ENCODE measurements around the gene CNN3.
A peak's percentile ranks its signal among the peaks of the same experiment; 100 is the strongest.

Gene CNN3

DNA sequence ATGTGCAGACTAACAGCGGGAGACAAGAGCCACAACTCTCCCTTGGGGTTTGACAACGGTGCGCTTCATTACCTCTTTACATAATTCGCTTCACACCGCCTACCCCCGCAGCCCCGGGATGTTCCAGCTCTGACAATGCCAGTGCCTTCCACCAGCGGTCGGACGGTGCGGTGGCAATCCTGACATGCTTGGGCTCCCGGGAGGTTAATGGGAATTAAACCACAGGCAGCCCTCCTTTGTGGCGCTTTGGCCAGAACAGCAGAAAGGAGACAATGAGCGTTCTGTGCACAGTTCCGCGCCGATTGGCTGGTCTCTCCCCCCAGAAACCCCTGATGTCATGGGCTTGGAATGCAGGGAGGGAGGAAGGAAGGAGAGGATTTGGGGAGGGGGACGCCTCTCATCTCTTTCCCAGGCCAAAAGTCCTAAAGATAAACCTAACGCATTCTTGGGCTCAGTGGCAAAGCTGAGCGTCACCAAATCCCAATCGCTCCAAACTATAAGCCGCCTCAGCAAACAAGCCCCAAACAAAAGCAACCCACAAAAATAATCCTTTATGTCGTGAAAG, 1.3 kb downstream of the CNN3 start:
- TF ChIP-seq, protein P1, sequence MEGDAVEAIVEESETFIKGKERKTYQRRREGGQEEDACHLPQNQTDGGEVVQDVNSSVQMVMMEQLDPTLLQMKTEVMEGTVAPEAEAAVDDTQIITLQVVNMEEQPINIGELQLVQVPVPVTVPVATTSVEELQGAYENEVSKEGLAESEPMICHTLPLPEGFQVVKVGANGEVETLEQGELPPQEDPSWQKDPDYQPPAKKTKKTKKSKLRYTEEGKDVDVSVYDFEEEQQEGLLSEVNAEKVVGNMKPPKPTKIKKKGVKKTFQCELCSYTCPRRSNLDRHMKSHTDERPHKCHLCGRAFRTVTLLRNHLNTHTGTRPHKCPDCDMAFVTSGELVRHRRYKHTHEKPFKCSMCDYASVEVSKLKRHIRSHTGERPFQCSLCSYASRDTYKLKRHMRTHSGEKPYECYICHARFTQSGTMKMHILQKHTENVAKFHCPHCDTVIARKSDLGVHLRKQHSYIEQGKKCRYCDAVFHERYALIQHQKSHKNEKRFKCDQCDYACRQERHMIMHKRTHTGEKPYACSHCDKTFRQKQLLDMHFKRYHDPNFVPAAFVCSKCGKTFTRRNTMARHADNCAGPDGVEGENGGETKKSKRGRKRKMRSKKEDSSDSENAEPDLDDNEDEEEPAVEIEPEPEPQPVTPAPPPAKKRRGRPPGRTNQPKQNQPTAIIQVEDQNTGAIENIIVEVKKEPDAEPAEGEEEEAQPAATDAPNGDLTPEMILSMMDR (IDR thresholded peaks at IDR 0.05; ENCODE audit: low read depth, low read length) = no peak
- peak overlapping the region; percentile 91 for H3K4me3 ChIP-seq (ENCODE audit: low read depth, low read length)
- DNase-seq (ENCODE audit: low read depth, low spot score) = peak; percentile 94
- in situ Hi-C loops (cut with HindIII; ENCODE audit: low sequenced_read_pairs) = no loop called here

DNA sequence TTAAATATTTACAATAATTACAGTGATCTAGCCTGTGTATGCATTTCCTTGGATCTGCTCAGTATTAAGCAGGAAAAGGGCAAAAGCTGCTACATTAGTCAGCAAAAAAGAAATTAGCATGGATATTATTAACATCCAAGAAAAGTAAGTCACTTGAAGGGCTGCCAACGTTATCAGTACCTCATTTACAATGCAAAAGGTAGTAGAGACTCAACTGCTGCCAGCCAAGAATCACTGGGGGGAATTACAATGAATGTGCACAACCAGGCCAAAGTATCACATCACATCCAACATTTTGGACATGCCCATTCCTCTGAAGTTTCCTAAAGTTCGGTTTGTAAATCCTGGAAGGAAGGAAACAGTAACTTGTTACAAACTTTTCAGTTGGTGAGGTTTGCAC, 1.9 kb downstream of the CNN3 start:
- in situ Hi-C loops (cut with HindIII; ENCODE audit: low sequenced_read_pairs) = no loop called here

DNA sequence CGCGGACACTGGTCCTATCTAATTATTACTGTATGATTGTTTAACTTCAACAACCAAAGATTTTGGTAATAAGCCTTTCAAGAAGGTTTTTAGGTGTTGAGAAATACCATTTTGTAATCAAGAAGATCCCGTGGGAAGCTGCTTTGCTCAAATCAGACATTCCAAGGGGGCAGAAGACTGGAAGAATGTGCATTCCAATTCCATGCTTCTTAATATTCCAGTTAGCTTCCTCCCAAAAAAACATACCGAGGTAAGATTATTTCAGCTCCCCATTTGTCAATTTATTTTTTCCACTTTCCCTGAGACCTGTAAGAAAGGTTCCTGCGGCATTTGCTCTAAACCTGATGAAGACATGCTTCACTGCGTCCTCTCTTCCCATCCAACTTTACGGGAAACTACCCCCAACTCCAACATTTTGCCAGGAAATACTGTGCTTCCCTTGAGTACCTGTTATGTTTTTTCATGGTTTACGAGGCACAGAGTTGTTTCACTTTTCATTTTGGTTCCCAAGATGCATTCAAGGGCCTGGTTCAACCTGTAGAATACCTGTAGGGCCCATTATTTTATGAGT, 4.1 kb downstream of the CNN3 start:
- in situ Hi-C loops (cut with HindIII; ENCODE audit: low sequenced_read_pairs) = no loop called here
- DNase-seq (ENCODE audit: low read depth, low spot score) = no peak
- H3K4me3 ChIP-seq (ENCODE audit: low read depth, low read length) = peak overlapping the region; percentile 37
- TF ChIP-seq, protein P1 (IDR thresholded peaks at IDR 0.05; ENCODE audit: low read depth, low read length) = no peak

More for the DNA sequence above, 1.9 kb downstream of the CNN3 start:
- peak overlapping the region; percentile 91 for H3K4me3 ChIP-seq (ENCODE audit: low read depth, low read length)
- peak; percentile 65 for DNase-seq (ENCODE audit: low read depth, low spot score)
- TF ChIP-seq, protein P1 (IDR thresholded peaks at IDR 0.05; ENCODE audit: low read depth, low read length) = no peak

DNA sequence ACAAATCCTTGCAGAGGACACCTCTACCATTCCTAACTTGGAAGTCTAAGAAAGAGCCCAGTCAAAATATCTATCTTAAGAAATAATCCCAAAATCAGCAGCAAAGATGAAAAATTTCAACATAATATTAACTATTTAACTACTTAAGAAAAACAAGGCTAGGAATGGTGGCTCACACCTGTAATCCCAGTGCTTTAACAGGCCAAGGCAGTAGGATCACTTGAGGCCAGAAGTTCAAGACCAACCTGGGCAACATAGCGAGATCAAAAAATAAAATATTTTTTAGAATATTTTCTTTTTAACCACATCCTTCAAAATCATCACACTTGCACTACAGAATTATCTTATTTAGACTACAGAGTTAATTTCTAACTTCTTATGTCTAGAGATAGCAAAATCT, 4.9 kb downstream of the CNN3 start:
- no peak for DNase-seq (ENCODE audit: low read depth, low spot score)
- H3K4me3 ChIP-seq (ENCODE audit: low read depth, low read length) = no peak overlapping the region
- in situ Hi-C loops (cut with HindIII; ENCODE audit: low sequenced_read_pairs) = no loop called here
- TF ChIP-seq, protein P1 (IDR thresholded peaks at IDR 0.05; ENCODE audit: low read depth, low read length) = no peak

DNA sequence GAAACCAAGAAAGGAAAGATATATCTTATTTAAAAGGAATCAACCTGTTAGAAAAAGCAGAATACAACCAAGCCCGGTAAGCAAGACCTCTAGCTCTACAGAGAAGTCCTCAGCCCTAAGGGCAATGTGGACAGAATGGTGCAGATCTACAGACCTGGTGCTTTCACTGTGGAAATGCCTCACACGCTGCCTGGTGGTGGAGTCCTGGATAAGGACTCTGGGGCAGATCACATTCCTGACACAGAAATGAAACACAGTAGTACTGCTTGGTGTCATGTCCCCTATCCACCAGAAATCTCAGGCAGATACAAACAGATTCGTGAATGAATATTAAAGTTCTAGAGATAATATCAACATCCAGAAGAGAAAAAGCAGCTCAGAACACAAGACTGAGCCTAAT, 6.8 kb downstream of the CNN3 start:
- H3K4me3 ChIP-seq (ENCODE audit: low read depth, low read length) = no peak overlapping the region
- in situ Hi-C loops (cut with HindIII; ENCODE audit: low sequenced_read_pairs) = no loop called here

DNA sequence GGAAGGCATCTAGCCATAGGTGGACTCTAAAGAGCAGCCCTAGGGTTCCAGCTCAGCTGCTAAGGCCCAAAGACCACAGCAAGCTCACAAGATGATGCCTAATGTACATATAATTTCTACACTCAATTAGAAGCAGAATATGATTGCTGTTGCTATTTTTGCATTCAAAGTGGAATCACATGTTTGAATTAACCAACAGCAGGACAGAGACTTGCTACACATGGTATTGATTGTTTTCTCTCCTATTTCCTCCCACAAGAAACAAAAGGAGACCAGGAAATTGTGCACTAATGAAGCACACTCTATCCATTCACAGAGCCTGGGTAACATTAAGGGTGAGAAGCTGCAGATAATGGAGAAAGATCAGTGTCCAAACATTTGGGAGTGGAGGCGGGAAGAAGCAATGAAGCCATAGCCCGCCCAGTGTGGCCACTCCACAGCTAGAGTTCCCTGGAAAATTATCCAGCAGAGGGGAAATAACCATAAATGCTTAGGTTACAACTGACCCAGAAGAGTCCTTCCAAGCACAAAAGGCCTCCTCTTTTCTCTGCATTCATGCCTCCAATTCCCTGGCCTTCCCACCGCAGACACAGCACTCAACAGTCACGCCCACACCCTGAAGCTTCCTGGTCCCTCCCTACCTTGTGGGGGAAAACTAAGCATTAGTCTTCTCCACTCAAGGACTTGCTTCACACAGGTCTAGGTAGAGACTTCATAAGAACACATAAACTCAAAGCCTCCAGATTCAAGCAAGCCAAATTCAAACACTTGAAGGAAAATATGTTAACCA, 7.5 kb downstream of the CNN3 start:
- no peak overlapping the region for H3K4me3 ChIP-seq (ENCODE audit: low read depth, low read length)
- in situ Hi-C loops (cut with HindIII; ENCODE audit: low sequenced_read_pairs) = no loop called here
- no peak for DNase-seq (ENCODE audit: low read depth, low spot score)
- TF ChIP-seq, protein P1 (IDR thresholded peaks at IDR 0.05; ENCODE audit: low read depth, low read length) = no peak

More for the DNA sequence above, 6.8 kb downstream of the CNN3 start:
- DNase-seq (ENCODE audit: low read depth, low spot score) = no peak
- TF ChIP-seq, protein P1 (IDR thresholded peaks at IDR 0.05; ENCODE audit: low read depth, low read length) = no peak
